ELF-1 (cell line): ENCODE data around the gene SLC35A4.

Source experiments
- DNase-seq: peaks from one replicate; pipeline ENCODE4 v3.0.0-alpha.2; 2016; ENCODE audit warnings: low read depth, low spot score

Gene SLC35A4, protein sequence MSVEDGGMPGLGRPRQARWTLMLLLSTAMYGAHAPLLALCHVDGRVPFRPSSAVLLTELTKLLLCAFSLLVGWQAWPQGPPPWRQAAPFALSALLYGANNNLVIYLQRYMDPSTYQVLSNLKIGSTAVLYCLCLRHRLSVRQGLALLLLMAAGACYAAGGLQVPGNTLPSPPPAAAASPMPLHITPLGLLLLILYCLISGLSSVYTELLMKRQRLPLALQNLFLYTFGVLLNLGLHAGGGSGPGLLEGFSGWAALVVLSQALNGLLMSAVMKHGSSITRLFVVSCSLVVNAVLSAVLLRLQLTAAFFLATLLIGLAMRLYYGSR

DNA sequence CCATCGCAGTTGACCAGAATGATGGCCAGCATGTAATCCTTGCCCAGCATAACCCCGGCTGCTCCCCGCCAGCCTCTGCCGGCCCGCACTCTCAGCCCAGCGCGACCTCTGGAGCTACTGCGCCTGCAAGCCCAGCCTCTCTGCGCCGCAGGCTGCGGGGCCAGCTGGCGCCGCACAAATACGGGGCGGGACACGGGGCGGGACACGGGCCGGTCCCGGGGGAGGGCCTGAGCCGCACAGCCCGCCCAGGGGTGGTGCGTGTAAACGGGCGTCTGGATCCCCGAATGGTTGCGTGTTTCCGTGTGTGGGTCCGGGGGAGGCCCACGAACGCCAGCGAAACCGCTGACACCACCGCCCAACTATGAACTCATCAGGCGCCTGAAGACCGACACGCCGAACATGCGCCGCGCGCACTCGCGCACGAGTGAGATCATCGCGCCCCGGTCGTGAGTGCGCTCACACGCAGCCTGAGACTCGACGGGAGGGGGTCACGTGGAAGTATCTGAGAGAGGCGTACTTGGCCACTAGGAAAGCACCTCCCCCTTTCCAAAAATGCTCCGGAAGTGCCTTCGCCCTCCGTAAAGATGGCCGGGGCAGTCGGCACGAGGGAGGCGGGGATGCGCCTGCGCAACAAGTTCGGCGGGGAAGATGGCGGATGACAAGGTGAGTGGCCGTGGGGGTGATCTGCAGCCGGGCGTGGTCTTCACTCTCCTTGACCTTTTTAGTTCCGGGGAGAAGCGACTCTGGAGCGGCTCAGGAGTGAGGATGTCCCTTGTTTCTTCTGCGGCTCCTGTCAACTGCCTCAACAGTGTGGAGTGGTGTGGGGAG, at the start of gene SLC35A4, which contains the start of gene APBB3:
SLC35A4 (plus strand) TSS at position 633 of the 828 bp plus-strand sequence. CDS start 2,342 bp downstream, outside the sequence.
APBB3 (minus strand) TSS at position 403 of the 828 bp plus-strand sequence; CDS start at position 50, 353 bp downstream.
- peak; percentile 95 for DNase-seq

- DNase-seq: no peak
Observed at GRCh38 chr5:140524003-140524402, 40.6 kb upstream of the SLC35A4 start.

DNA sequence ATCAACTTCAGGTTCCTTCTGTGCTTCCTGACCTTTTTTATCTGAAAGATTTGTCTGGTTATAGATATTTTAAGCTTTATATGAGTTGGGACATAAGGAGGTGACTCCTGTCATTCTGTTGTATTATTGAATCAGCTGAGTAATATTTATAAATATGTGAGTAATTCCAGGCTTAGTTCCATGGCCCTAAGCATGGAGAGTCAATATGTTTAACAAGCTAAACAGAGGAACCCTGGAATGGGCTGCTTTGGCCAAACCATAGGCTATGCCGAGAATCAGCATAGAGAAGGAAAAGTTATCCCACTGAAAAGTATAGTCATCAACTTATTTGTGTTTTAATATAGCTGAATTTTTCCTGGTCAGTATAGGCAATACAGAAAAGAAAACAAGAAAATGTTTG, 24.4 kb upstream of the SLC35A4 start:
- DNase-seq: no peak

GRCh38 chr5:140542972-140543371, 21.7 kb upstream of the SLC35A4 start:
- no peak for DNase-seq

DNA sequence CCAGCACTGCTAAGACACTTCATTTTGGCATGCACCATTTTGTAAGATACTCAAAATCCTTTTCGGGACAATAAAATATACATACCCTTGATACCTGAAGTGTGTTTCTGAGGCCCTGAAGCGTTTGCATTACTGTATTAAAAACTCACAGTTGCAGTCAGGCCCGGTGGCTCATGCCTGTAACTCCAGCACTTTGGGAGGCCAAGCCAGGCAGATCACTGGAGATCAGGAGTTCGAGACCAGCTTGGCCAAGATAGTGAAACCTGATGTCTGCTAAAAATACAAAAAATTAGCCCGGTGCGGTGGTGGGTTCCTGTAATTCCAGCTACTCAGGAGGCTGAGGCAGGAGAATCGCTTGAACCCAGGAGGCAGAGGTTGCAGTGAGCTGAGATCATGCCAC, 19.6 kb upstream of the SLC35A4 start:
- DNase-seq: no peak

GRCh38 chr5:140545606-140546005, 19.0 kb upstream of the SLC35A4 start:
- no peak for DNase-seq

DNA sequence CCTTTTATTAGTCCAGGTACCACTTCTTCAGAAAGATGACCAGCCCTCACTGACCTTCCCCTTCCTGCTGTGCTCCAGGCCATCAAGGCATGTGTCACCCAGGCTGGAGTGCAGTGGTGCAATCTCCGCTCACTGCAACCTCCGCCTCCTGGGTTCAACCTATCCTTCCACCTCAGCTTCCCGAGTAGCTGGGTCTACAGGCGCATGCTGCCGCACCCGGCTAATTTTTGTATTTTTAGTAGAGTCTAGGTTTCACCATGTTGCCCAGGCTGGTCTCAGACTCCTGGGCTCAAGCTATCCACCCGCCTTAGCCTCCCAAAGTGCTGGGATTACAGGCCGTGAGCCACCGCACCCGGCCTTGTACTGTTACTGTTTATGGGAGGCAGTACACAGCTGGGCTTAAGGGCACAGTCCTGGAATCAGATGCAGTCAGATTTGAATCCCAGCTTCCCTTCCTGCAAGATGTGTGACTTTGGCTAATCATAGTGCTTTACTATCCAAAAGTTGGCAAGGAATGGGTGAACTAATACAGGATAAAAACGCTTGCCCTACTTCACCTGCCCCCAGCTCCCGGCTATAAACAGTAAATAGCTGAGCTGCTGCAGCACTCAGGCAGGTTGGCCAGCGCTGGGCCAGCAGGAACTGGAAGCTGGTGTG, 17.6 kb upstream of the SLC35A4 start:
- peak; percentile 44 for DNase-seq

DNA sequence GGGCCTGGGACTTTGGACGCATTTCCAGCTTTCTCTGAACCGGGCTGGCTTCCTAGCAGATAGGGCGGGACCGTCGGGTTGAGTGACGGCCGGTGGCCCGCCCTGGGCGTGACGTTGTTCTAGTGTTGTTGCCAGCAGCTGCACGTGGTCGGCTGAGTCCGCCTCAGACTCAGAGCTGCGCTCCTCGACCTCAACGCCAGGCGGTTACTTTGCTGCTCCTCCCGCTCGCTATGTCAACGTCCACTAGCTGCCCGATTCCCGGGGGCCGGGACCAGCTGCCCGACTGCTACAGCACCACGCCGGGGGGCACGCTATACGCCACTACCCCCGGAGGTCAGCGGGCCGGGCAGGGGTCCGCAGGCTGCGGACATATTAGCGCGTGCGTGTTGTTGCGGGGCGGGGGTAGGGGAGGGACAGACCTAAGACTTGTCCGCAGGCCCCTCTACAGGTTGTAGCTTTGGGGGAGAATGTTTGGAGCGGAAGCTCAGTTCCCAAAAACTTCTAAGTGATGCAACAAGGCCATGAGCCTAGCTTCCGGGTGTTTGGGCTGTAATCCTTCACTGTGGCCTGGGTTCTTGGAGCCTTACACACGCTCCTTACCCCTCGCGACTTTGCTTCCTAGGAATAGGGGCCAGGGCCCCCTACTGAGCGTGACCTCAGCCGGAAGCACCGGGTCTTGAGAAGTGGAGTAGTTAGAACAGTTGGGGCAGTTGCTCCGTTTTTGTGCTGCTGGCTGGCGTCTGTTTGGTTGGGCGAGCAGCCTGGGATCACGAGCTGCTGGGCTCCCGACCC, 16.9 kb upstream of the SLC35A4 start, which contains the start of gene EIF4EBP3:
EIF4EBP3 (plus strand) TSS at position 155 of the 792 bp plus-strand sequence; CDS start at position 231, 76 bp downstream.
- DNase-seq: peak; percentile 100

DNA sequence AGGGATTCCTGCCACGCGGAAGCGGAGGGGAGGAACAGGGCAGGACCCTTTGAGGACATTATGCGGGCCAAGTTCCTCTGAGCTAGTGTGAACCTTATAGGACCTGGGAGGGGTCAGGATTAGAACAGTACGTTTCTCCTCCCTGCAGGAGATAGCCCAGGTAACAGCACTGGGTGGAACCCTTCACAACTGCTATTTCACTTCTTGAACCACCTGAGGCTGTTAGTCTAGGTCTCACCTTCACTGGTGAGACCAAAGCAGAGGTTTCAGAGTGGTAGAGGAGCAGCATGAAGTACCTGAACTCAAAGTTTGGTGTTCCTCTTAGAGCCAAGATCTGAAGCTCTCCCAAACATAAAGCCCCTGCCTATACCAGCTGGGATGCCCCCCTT, 16.3 kb upstream of the SLC35A4 start:
- no peak for DNase-seq

DNA sequence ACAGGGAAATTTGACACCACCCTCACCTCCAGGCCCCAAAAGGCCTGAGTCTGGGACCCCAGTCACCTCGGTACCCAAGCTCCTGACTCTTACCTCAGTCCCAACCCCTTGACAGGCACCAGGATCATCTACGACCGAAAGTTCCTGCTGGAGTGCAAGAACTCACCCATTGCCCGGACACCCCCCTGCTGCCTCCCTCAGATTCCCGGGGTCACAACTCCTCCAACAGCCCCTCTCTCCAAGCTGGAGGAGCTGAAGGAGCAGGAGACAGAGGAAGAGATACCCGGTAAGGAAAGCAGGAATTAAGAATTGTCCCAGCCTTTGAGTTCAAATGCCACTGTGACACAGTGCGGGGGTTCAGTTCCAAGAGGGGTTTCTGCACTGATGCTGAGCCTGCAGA, 15.8 kb upstream of the SLC35A4 start:
- DNase-seq: no peak

GRCh38 chr5:140549237-140550144, 15.1 kb upstream of the SLC35A4 start:
- DNase-seq: peak; percentile 35

GRCh38 chr5:140550147-140551079, 14.2 kb upstream of the SLC35A4 start:
- DNase-seq: no peak

GRCh38 chr5:140551872-140552271, 12.8 kb upstream of the SLC35A4 start:
- no peak for DNase-seq

DNA sequence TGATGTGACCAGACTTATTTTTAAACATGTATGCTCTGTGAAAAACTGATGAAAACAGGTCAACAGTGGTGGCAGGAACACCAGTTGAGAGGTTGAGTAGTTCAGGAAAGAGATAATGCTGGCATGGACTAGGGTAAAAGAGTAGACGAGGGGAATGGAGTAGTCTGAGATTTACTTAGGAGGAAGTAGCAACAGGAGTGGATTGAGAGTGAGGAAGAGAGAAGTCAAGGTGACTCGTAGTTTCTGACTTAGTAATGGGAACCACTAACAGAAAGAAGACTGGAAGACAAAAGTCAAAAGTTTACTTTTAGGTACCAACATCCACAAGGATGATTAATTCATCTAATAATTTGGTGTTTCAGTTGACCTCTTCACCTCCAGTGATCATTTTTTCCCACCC, 11.0 kb upstream of the SLC35A4 start:
- DNase-seq: no peak

- no peak for DNase-seq
Observed at GRCh38 chr5:140554454-140554853, 10.2 kb upstream of the SLC35A4 start.

GRCh38 chr5:140555747-140556312, 8.8 kb upstream of the SLC35A4 start:
- DNase-seq: no peak

DNA sequence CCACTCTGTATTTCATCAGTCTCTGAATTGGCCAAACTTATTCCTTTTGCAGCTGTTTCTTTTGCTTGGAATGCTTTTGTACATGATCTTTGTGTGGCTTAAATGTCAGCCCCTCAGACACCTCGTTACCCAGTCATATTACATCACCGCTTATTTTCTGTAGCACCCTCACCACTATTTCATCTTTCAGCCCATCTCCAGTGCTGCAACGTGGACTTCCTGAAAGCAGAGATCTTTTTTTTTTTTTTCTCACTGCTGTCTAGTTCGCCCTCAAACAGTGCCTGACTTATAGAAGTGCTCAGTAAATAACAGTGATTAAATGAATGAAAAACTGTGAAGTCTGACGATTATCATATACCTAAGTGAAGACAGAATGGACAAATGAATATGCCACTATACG, 8.2 kb upstream of the SLC35A4 start:
- DNase-seq: no peak

DNA sequence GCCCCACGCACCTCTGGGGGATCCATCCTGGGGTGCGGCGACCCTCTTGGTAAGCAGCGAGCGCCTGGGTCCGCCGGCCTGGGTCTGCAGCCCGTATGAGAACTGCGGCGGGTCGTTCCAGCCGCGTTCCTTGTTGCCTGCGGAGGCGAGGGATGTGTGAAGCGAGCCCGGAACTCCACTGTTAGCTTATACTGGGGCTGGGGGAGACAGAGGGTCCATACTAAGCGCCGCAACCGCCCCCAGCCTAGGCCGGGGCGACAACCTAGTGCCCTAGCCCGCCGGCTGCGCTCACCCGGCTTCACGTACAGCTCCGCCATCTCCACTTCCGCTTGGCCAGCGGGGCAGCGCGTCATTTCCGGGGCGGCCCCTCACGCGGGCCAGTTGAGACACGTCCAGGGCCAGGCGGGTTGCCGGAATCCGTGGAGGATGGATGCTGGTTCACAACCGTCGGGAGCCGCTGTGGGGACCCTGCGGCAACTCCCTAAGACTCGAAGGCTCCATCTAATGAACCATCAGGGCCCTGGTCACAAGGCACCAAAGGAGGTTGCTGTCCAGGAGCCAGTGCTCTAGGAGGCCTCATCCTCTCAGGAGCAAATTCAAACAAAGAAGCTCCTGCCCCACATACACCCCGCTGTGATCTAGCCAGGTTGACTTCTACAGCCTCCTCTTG, 7.4 kb upstream of the SLC35A4 start, which contains the start of gene SRA1:
SRA1 (minus strand) TSS at position 338 of the 670 bp plus-strand sequence; CDS start at position 317, 21 bp downstream.
- peak; percentile 95 for DNase-seq
